CD14-positive monocyte (primary cell): ENCODE measurements around the gene MATN4. TPM values are rescaled to one million over a fixed set of nuclear protein-coding genes. Genes with fewer than 3 reads are reported as not detected.

ENCODE experiments used
- DNase-seq, 3 donors: peaks; one replicate each; pipeline ENCODE4 v3.0.0-alpha.2; 2011 to 2022
- H2AFZ ChIP-seq: 2 replicates; pipeline ENCODE4 v1.6.0; 2012; ENCODE audit warnings: mild to moderate bottlenecking, low read depth, low read length, inconsistent platforms; ENCODE audit not compliant: insufficient read depth, poor library complexity, severe bottlenecking
- H3K27ac ChIP-seq, 2 donors: 1 replicate in 1 of 2; 2 replicates in 1 of 2; pipeline ENCODE4 v1.5.1; 2012 to 2013; ENCODE audit warnings: low read length in 2 of 2, control low read depth in 1 of 2, inconsistent platforms in 1 of 2, low read depth in 1 of 2, mild to moderate bottlenecking in 1 of 2
- H3K27me3 ChIP-seq, 2 donors: one replicate each; pipeline versions ENCODE4 v1.6.0 to v1.6.1; 2011 to 2013; ENCODE audit warnings: low read length in 2 of 2; ENCODE audit not compliant: control insufficient read depth in 2 of 2, insufficient read depth in 2 of 2
- H3K36me3 ChIP-seq, 2 donors: replicated peaks in 1 of 2; 1 replicate in 1 of 2; 2 replicates in 1 of 2; pipeline versions ENCODE4 v1.5.1 to v1.6.1; 2012 to 2013; ENCODE audit warnings: low read length in 2 of 2, control low read depth in 1 of 2, inconsistent platforms in 1 of 2, mild to moderate bottlenecking in 1 of 2; ENCODE audit not compliant: insufficient read depth in 2 of 2, control insufficient read depth in 1 of 2
- H3K4me1 ChIP-seq, 2 donors: 1 replicate in 1 of 2; 2 replicates in 1 of 2; pipeline versions ENCODE4 v1.5.1 to v1.6.1; 2012 to 2013; ENCODE audit warnings: low read length in 2 of 2, control low read depth in 1 of 2, inconsistent platforms in 1 of 2, mild to moderate bottlenecking in 1 of 2, moderate library complexity in 1 of 2; ENCODE audit not compliant: insufficient read depth in 2 of 2, control insufficient read depth in 1 of 2
- H3K4me2 ChIP-seq: replicated peaks from 2 replicates; pipeline ENCODE3; 2012; ENCODE audit warnings: low read length, moderate library complexity, mild to moderate bottlenecking; ENCODE audit not compliant: poor library complexity, severe bottlenecking; ENCODE audit errors: extremely low read depth
- H3K4me3 ChIP-seq, 3 experiments: fragments of 200-600 bp in 1 of 3; sonication (generic) in 1 of 3; replicated peaks in 1 of 3; 1 replicate in 2 of 3; 2 replicates in 1 of 3; pipeline ENCODE4 v1.5.1; 2011 to 2013; ENCODE audit warnings: low read length in 3 of 3, mild to moderate bottlenecking in 3 of 3, control low read depth in 2 of 3, low read depth in 2 of 3, inconsistent platforms in 1 of 3, moderate library complexity in 1 of 3
- H3K79me2 ChIP-seq: 2 replicates; pipeline ENCODE4 v1.6.0; 2012; ENCODE audit warnings: mild to moderate bottlenecking, control low read depth, inconsistent platforms, low read length, moderate library complexity; ENCODE audit not compliant: insufficient read depth
- H3K9ac ChIP-seq: 2 replicates; pipeline ENCODE4 v1.6.0; 2017; ENCODE audit warnings: low read length, mild to moderate bottlenecking; ENCODE audit not compliant: insufficient read depth, poor library complexity, severe bottlenecking
- H3K9me3 ChIP-seq, 2 donors: replicated peaks in 1 of 2; 1 replicate in 1 of 2; 2 replicates in 1 of 2; pipeline versions ENCODE4 v1.5.1 to v1.6.1; 2012 to 2013; ENCODE audit warnings: low read length in 2 of 2, control low read depth in 1 of 2; ENCODE audit not compliant: control insufficient read depth in 1 of 2, insufficient read depth in 1 of 2
- H4K20me1 ChIP-seq: 2 replicates; pipeline ENCODE4 v1.6.0; 2012; ENCODE audit warnings: mild to moderate bottlenecking, low read length, control low read depth, moderate library complexity; ENCODE audit not compliant: insufficient read depth
- H3K27ac Mint-ChIP-seq, 7 donors: one replicate each; pipeline ENCODE4 v1.8.0; 2020; ENCODE audit warnings: mild to moderate bottlenecking in 7 of 7, mixed read lengths in 7 of 7, moderate library complexity in 6 of 7, inconsistent platforms in 2 of 7
- H3K27me3 Mint-ChIP-seq, 3 donors: one replicate each; pipeline ENCODE4 v1.8.0; 2021 to 2022; ENCODE audit warnings: low read depth in 3 of 3, mild to moderate bottlenecking in 3 of 3, mixed read lengths in 3 of 3, moderate library complexity in 3 of 3, inconsistent platforms in 1 of 3
- H3K36me3 Mint-ChIP-seq, 2 donors: one replicate each; pipeline ENCODE4 v1.8.0; 2020; ENCODE audit warnings: mixed read lengths in 2 of 2, inconsistent platforms in 1 of 2, mild to moderate bottlenecking in 1 of 2
- H3K4me1 Mint-ChIP-seq: one replicate; pipeline ENCODE4 v1.8.0; 2020; ENCODE audit warnings: mild to moderate bottlenecking, mixed read lengths
- H3K4me3 Mint-ChIP-seq, 2 donors: one replicate each; pipeline ENCODE4 v1.8.0; 2020; ENCODE audit warnings: mild to moderate bottlenecking in 2 of 2, mixed read lengths in 2 of 2, moderate library complexity in 1 of 2
- H3K9me3 Mint-ChIP-seq, 7 donors: one replicate each; pipeline ENCODE4 v1.8.0; 2020 to 2022; ENCODE audit warnings: mixed read lengths in 7 of 7, mild to moderate bottlenecking in 6 of 7, moderate library complexity in 6 of 7, inconsistent platforms in 2 of 7
- CTCF ChIP-seq: fragments of 200-600 bp; IDR thresholded peaks from one replicate; pipeline ENCODE4 v1.8.0; 2022; ENCODE audit warnings: antibody characterized with exemption, mild to moderate bottlenecking
- whole genome bisulfite sequencing: methylation state at CpG from one replicate; pipeline ENCODE4 v1.1.5; 2013; ENCODE audit warnings: missing lambda C conversion rate; ENCODE audit not compliant: insufficient coverage; 5-methylcytosine and 5-hydroxymethylcytosine counted together
- intact Hi-C, 2 donors: fragments of 100-400 bp; cut with micrococcal nuclease; formaldehyde crosslinking; loops; one replicate each; pipeline versions ENCODE4 v1.15.0 to v1.15.1; 2023
- polyA plus RNA-seq, 3 donors: library from polyadenylated mRNA; depleted of rRNA in 1 of 3; unstranded in 2 of 3; stranded (reverse) in 1 of 3; fragments of 300-500 nt in 2 of 3; fragments of >200 nt in 1 of 3; fragmentation: Illumina TruSeq in 2 of 3; gene quantifications; 1 replicate in 2 of 3; 2 replicates in 1 of 3; pipeline ENCODE4 v1.2.3, GENCODE V29; 2012 to 2021

MATN4 gene
- polyA plus RNA-seq, 3 donors: not detected

GRCh38 chr20:45309075-45309474 is 976 bp upstream of the MATN4 start:
- Mint-ChIP-seq H3K27me3 (peaks cover 31 to 70% (median 54%) of the 10 kb centered on the region in 3 donors), H3K4me3 (no peak overlapping the region), H3K36me3 (no peaks in the 10 kb centered on the region), H3K9me3 (peaks cover 0 to 13% (median 0%) of the 10 kb centered on the region in 7 donors), H3K4me1 (peaks cover 8% of the 10 kb centered on the region), H3K27ac (no peak overlapping the region)
- intact Hi-C loops: no loop called here
- WGBS: 64% methylated on average over 1 of the region's 3 CpGs
- H3K4me1 ChIP-seq: peaks cover 3 to 7% of the 10 kb centered on the region in 2 donors
- no peaks in the 10 kb centered on the region for H4K20me1 ChIP-seq
- no peaks in the 10 kb centered on the region for H3K36me3 ChIP-seq
- DNase-seq: no peak
- H3K4me2 ChIP-seq: no peak overlapping the region
- H3K27ac ChIP-seq: no peak overlapping the region
- H3K79me2 ChIP-seq: no peaks in the 10 kb centered on the region
- H2AFZ ChIP-seq: no peak overlapping the region
- H3K27me3 ChIP-seq: peaks cover 0 to 35% of the 10 kb centered on the region in 2 donors
- no peak for TF ChIP-seq CTCF
- no peak overlapping the region for H3K4me3 ChIP-seq
- H3K9ac ChIP-seq: no peak overlapping the region
- no peaks in the 10 kb centered on the region for H3K9me3 ChIP-seq

- H3K79me2 ChIP-seq: no peaks in the 10 kb centered on the region
- H3K27ac ChIP-seq: no peak overlapping the region
- H3K27ac Mint-ChIP-seq: no peak overlapping the region
- no peaks in the 10 kb centered on the region for H3K36me3 ChIP-seq
- H4K20me1 ChIP-seq: no peaks in the 10 kb centered on the region
- WGBS: 49% methylated on average over 7 of the region's 16 CpGs
- peaks cover 0 to 13% (median 1%) of the 10 kb centered on the region in 7 donors for H3K9me3 Mint-ChIP-seq
- H3K4me2 ChIP-seq: no peak overlapping the region
- H3K9ac ChIP-seq: no peak overlapping the region
- H3K4me1 Mint-ChIP-seq: peaks cover 8% of the 10 kb centered on the region
- H3K4me1 ChIP-seq: peaks cover 3 to 7% of the 10 kb centered on the region in 2 donors
- no peaks in the 10 kb centered on the region for H3K9me3 ChIP-seq
- intact Hi-C loops: no loop called here
- no peak overlapping the region for H2AFZ ChIP-seq
- no peaks in the 10 kb centered on the region for H3K36me3 Mint-ChIP-seq
- DNase-seq: no peak
- peaks cover 31 to 74% (median 53%) of the 10 kb centered on the region in 3 donors for H3K27me3 Mint-ChIP-seq
- H3K4me3 Mint-ChIP-seq: peak overlapping the region in 1 of 2 donors; percentile 60
- peaks cover 0 to 42% of the 10 kb centered on the region in 2 donors for H3K27me3 ChIP-seq
- no peak for TF ChIP-seq CTCF
- H3K4me3 ChIP-seq: no peak overlapping the region
Observed at GRCh38 chr20:45307076-45307640, 941 bp downstream of the MATN4 start.
